Neural cell (in vitro differentiated cells): ENCODE data around the gene EEF1A1.

Experiments
- POLR2AphosphoS5 ChIP-seq: IDR thresholded peaks from 2 replicates; pipeline ENCODE4 v1.6.1; 2012
- TF ChIP-seq, protein P1 (sequence below): IDR thresholded peaks from 2 replicates; pipeline ENCODE4 v1.6.1; 2012; ENCODE audit warnings: borderline replicate concordance

DNA sequence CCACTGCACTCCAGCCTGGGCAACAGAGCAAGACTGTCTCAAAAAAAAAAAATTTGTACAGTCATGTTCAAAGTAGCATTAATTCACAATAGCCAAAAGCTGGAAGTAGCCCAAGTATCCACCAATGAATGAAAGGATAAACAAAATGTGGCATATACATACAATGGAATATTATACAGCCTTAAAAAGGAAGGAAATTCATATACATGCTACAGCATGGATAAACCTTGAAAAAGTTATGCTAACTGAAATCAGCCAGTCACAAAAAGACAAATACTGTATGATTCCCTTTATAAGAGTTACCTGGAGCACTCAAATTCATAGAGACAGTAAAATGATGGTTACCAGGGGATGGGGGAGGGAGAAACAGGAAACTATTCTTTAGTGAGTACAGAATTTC is 15.7 kb downstream of the EEF1A1 start:
- TF ChIP-seq, protein P1, sequence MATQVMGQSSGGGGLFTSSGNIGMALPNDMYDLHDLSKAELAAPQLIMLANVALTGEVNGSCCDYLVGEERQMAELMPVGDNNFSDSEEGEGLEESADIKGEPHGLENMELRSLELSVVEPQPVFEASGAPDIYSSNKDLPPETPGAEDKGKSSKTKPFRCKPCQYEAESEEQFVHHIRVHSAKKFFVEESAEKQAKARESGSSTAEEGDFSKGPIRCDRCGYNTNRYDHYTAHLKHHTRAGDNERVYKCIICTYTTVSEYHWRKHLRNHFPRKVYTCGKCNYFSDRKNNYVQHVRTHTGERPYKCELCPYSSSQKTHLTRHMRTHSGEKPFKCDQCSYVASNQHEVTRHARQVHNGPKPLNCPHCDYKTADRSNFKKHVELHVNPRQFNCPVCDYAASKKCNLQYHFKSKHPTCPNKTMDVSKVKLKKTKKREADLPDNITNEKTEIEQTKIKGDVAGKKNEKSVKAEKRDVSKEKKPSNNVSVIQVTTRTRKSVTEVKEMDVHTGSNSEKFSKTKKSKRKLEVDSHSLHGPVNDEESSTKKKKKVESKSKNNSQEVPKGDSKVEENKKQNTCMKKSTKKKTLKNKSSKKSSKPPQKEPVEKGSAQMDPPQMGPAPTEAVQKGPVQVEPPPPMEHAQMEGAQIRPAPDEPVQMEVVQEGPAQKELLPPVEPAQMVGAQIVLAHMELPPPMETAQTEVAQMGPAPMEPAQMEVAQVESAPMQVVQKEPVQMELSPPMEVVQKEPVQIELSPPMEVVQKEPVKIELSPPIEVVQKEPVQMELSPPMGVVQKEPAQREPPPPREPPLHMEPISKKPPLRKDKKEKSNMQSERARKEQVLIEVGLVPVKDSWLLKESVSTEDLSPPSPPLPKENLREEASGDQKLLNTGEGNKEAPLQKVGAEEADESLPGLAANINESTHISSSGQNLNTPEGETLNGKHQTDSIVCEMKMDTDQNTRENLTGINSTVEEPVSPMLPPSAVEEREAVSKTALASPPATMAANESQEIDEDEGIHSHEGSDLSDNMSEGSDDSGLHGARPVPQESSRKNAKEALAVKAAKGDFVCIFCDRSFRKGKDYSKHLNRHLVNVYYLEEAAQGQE, result no peak
- no peak for TF ChIP-seq POLR2AphosphoS5
